ENCODE results near the gene SPIRE2. TPM values are rescaled to one million over a fixed set of nuclear protein-coding genes. Genes with fewer than 3 reads are reported as not detected.

The SPIRE2 gene, protein sequence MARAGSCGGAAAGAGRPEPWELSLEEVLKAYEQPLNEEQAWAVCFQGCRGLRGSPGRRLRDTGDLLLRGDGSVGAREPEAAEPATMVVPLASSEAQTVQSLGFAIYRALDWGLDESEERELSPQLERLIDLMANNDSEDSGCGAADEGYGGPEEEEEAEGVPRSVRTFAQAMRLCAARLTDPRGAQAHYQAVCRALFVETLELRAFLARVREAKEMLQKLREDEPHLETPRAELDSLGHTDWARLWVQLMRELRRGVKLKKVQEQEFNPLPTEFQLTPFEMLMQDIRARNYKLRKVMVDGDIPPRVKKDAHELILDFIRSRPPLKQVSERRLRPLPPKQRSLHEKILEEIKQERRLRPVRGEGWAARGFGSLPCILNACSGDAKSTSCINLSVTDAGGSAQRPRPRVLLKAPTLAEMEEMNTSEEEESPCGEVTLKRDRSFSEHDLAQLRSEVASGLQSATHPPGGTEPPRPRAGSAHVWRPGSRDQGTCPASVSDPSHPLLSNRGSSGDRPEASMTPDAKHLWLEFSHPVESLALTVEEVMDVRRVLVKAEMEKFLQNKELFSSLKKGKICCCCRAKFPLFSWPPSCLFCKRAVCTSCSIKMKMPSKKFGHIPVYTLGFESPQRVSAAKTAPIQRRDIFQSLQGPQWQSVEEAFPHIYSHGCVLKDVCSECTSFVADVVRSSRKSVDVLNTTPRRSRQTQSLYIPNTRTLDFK
- total RNA-seq = 6.5 TPM
- polyA plus RNA-seq (ENCODE audit: insufficient read depth, low read depth, low replicate concordance) = 2.9 TPM
- long read RNA-seq, donor 1 = 0 reads
- long read RNA-seq, donor 2, partial matches to known transcripts = 0 of 2 reads
- long read RNA-seq, donor 2, other reads (novel, unspliced or antisense) = 0 of 2 reads
- long read RNA-seq, donor 3, partial matches to known transcripts = 0 of 3 reads
- long read RNA-seq, donor 3, other reads (novel, unspliced or antisense) = 0 of 3 reads
- long read RNA-seq, donor 4 = 0 reads
- long read RNA-seq, donor 5, partial matches to known transcripts = 0 of 1 reads
- long read RNA-seq, donor 5, other reads (novel, unspliced or antisense) = 0 of 1 reads
- long read RNA-seq, donor 6 = 0 reads
- long read RNA-seq, donor 7, partial matches to known transcripts = 0 of 4 reads
- long read RNA-seq, donor 7, other reads (novel, unspliced or antisense) = 3 of 4 reads
- long read RNA-seq, donor 8, partial matches to known transcripts = 6 of 6 reads
- long read RNA-seq, donor 8, other reads (novel, unspliced or antisense) = 0 of 6 reads
- long read RNA-seq, donor 9 = 0 reads
- long read RNA-seq, donor 10, partial matches to known transcripts = 0 of 1 reads
- long read RNA-seq, donor 10, other reads (novel, unspliced or antisense) = 0 of 1 reads

DNA sequence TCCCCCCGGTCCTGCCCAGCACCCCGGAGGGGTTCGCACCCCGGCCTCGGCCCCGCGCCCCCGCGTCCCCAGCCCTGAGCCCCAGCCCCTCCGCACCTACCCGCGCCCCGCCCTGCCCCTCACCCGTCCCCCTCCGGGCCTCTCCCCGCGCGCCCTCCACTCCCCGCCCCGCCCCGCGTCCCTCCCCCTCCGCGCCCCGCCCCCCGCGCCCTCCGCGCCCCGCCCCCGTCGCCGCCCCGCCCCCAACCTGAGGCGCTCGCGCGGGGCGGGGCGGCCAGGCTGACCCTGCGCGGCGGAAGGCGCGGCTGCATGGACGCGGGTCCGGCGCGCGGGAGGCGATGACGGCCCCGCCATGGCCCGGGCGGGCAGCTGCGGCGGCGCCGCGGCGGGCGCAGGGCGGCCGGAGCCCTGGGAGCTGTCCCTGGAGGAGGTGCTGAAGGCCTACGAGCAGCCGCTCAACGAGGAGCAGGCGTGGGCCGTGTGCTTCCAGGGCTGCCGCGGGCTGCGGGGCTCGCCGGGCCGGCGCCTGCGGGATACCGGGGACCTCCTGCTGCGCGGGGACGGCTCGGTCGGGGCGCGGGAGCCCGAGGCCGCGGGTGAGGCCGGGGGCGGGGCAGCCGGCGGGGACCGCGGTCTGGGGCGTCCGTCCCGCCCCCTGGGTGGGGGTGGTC is at the start of gene SPIRE2:
Gene SPIRE2, plus strand, starts transcription at position 277 of the 671 bp plus-strand sequence. Its CDS starts 76 bp downstream, at position 353.
- Histone ChIP-seq H3K9me3 (ENCODE audit: control insufficient read depth in 2 of 3, insufficient read depth in 1 of 3, low read length in 3 of 3) (no peaks in the 10 kb centered on the region), H3K27ac (ENCODE audit: low read depth in 2 of 2, low read length in 2 of 2) (peak within 1 kb of the TSS in 1 of 2 donors; percentile 17), H3K4me3 (ENCODE audit: low read length in 3 of 3) (peak within 1 kb of the TSS; percentile 44 to 58 (median 48)), H3K4me1 (ENCODE audit: control insufficient read depth in 2 of 3, insufficient read depth in 2 of 3, low read depth in 1 of 3, low read length in 3 of 3) (peaks cover 0 to 3% (median 3%) of the 10 kb centered on the region in 3 donors), H3K9ac (ENCODE audit: low read length in 3 of 3) (no peak within 1 kb of the TSS), H3K27me3 (ENCODE audit: control insufficient read depth, insufficient read depth, low read length) (no peaks in the 10 kb centered on the region), H3K36me3 (ENCODE audit: control insufficient read depth in 2 of 3, insufficient read depth in 3 of 3, low read length in 3 of 3) (no peaks in the 10 kb centered on the region)
- DNase-seq (peak; percentile 90 to 94 (median 92)), FAIRE-seq (no peak)
- TF ChIP-seq, protein P1, sequence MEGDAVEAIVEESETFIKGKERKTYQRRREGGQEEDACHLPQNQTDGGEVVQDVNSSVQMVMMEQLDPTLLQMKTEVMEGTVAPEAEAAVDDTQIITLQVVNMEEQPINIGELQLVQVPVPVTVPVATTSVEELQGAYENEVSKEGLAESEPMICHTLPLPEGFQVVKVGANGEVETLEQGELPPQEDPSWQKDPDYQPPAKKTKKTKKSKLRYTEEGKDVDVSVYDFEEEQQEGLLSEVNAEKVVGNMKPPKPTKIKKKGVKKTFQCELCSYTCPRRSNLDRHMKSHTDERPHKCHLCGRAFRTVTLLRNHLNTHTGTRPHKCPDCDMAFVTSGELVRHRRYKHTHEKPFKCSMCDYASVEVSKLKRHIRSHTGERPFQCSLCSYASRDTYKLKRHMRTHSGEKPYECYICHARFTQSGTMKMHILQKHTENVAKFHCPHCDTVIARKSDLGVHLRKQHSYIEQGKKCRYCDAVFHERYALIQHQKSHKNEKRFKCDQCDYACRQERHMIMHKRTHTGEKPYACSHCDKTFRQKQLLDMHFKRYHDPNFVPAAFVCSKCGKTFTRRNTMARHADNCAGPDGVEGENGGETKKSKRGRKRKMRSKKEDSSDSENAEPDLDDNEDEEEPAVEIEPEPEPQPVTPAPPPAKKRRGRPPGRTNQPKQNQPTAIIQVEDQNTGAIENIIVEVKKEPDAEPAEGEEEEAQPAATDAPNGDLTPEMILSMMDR (IDR thresholded peaks at IDR 0.05; ENCODE audit: borderline replicate concordance, extremely low read depth, insufficient read depth) = no peak
- intact Hi-C loops (cut with DNase I) = no loop called here

- TF ChIP-seq, protein P1 (IDR thresholded peaks at IDR 0.05; ENCODE audit: borderline replicate concordance, extremely low read depth, insufficient read depth) = no peak
- H3K4me1 ChIP-seq (ENCODE audit: control insufficient read depth in 2 of 3, insufficient read depth in 2 of 3, low read depth in 1 of 3, low read length in 3 of 3) = no peaks in the 10 kb centered on the region
- no peak overlapping the region for H3K4me3 ChIP-seq (ENCODE audit: low read length in 3 of 3)
- no peak for FAIRE-seq
- no peak for DNase-seq
- H3K36me3 ChIP-seq (ENCODE audit: control insufficient read depth in 2 of 3, insufficient read depth in 3 of 3, low read length in 3 of 3) = no peaks in the 10 kb centered on the region
- no peak overlapping the region for H3K27ac ChIP-seq (ENCODE audit: low read depth in 2 of 2, low read length in 2 of 2)
- intact Hi-C loops (cut with DNase I) = no loop called here
- no peaks in the 10 kb centered on the region for H3K9me3 ChIP-seq (ENCODE audit: control insufficient read depth in 2 of 3, insufficient read depth in 1 of 3, low read length in 3 of 3)
- H3K27me3 ChIP-seq (ENCODE audit: control insufficient read depth, insufficient read depth, low read length) = no peaks in the 10 kb centered on the region
- H3K9ac ChIP-seq (ENCODE audit: low read length in 3 of 3) = no peak overlapping the region
These were observed 48.9 kb upstream of the SPIRE2 start for GRCh38 chr16:89779231-89779908.

- Histone ChIP-seq H3K36me3 (ENCODE audit: control insufficient read depth in 2 of 3, insufficient read depth in 3 of 3, low read length in 3 of 3) (no peaks in the 10 kb centered on the region), H3K4me3 (ENCODE audit: low read length in 3 of 3) (no peak overlapping the region), H3K9ac (ENCODE audit: low read length in 3 of 3) (no peak overlapping the region), H3K27ac (ENCODE audit: low read depth in 2 of 2, low read length in 2 of 2) (no peak overlapping the region), H3K4me1 (ENCODE audit: control insufficient read depth in 2 of 3, insufficient read depth in 2 of 3, low read depth in 1 of 3, low read length in 3 of 3) (no peaks in the 10 kb centered on the region), H3K27me3 (ENCODE audit: control insufficient read depth, insufficient read depth, low read length) (no peaks in the 10 kb centered on the region), H3K9me3 (ENCODE audit: control insufficient read depth in 2 of 3, insufficient read depth in 1 of 3, low read length in 3 of 3) (no peaks in the 10 kb centered on the region)
- intact Hi-C loops (cut with DNase I) = no loop called here
- TF ChIP-seq, protein P1 (IDR thresholded peaks at IDR 0.05; ENCODE audit: borderline replicate concordance, extremely low read depth, insufficient read depth) = no peak
- FAIRE-seq = no peak
- DNase-seq = no peak
These were observed 48.4 kb upstream of the SPIRE2 start for GRCh38 chr16:89779909-89780305.

Data from kidney (tissue), 22 donors.